Uterus (tissue), 4 donors: Measurements from ENCODE around the gene PPP1R26. TPM values are rescaled to one million over a fixed set of nuclear protein-coding genes. Genes with fewer than 3 reads are reported as not detected.
"Not testable (repeated sequence)": the region's sequence is repeated elsewhere in the genome, so short reads cannot be mapped to it uniquely, and the experiment has no call there.

Source experiments
- DNase-seq, 2 donors: peaks; one replicate each; pipeline ENCODE4 v3.0.0-alpha.2; 2019 to 2020
- H3K27ac ChIP-seq, 2 donors: fragments of 200-600 bp; sonication (generic); 1 replicate in 1 of 2; 2 replicates in 1 of 2; pipeline ENCODE4 v1.5.1; 2016 to 2018
- H3K27me3 ChIP-seq, 2 donors: fragments of 200-600 bp; sonication (generic); one replicate each; pipeline ENCODE4 v1.5.1; 2018 to 2019; ENCODE audit warnings: control low read depth in 1 of 2
- H3K36me3 ChIP-seq, 2 donors: fragments of 200-600 bp; sonication (generic); one replicate each; pipeline ENCODE4 v1.5.1; 2019; ENCODE audit warnings: control low read depth in 1 of 2
- H3K4me1 ChIP-seq, 2 donors: fragments of 200-600 bp; sonication (generic); one replicate each; pipeline ENCODE4 v1.5.1; 2018 to 2019; ENCODE audit warnings: control low read depth in 1 of 2
- H3K4me3 ChIP-seq, 2 donors: fragments of 200-600 bp; sonication (generic); 1 replicate in 1 of 2; 2 replicates in 1 of 2; pipeline ENCODE4 v1.5.1; 2018 to 2019; ENCODE audit warnings: mild to moderate bottlenecking in 1 of 2
- H3K9me3 ChIP-seq, 2 donors: fragments of 200-600 bp; sonication (generic); one replicate each; pipeline ENCODE4 v1.5.1; 2019; ENCODE audit warnings: control low read depth in 1 of 2
- CTCF ChIP-seq, 4 experiments: fragments of 200-600 bp in 2 of 4; fragments of 450-650 bp in 2 of 4; sonication (generic) in 2 of 4; IDR thresholded peaks; one replicate each; pipeline ENCODE4 v1.5.1; 2016 to 2019; ENCODE audit warnings: antibody characterized with exemption in 4 of 4, mild to moderate bottlenecking in 2 of 4, moderate library complexity in 1 of 4
- POLR2A ChIP-seq, 2 donors: fragments of 450-650 bp; IDR thresholded peaks; one replicate each; pipeline ENCODE4 v1.6.1; 2016; ENCODE audit warnings: antibody characterized with exemption in 2 of 2, mild to moderate bottlenecking in 1 of 2, moderate library complexity in 1 of 2
- intact Hi-C: fragments of 100-400 bp; cut with DNase I; formaldehyde crosslinking; loops from one replicate; pipeline ENCODE4 v1.15.1; 2023; ENCODE audit warnings: low total_unique reads
- total RNA-seq, 4 donors: library from RNA; depleted of rRNA in 3 of 4; stranded (reverse); fragments of >200 nt in 3 of 4; gene quantifications; one replicate each; pipeline versions ENCODE4 v1.1.0 to v1.2.4, GENCODE V29; 2014 to 2023
- donor health status: DM: yes; HTN: yes; CAD: no.

PPP1R26 gene
- total RNA-seq, 4 donors from 2014 or later = 3.6 to 16.4 (median 10.6) TPM

DNA sequence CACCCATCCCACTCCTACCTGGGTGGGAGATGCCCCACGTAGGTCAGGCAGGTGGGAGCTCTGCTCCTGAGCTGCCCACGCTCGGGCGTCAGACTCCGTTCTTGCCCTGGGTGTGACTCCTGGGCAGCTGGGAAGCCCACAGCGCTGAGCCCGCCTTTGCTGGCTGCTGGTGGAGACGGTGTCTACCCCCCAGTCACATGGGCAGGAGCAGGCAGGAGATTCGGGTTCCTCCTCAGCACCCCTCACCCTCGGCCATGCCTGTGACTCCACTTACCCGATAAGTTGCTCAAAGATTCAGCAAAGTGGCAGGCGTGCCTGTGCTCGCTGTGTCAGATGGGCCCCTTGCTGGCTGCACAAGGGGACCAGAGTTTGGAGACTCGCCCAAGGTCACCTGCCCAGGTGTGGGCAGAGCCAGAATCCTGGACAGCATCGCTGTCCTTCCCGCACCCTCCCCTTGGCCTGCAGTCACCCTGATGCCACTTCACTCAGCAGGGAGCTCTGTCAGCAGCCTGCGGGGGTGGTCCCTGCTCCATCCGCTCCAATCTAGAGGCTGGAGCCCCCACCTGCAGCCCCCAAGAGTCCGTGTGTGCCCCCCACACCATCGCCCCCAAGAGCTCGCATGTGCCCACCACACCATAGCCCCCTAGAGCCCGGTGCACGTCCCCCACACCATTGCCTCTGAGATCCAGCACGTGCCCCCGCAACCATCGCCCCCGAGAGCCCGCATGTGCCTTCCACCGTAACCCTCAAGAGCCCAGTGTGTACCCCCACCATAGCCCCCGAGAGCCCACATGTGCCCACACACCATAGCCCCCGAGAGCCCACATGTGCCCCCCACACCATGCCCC is 45.9 kb downstream of the PPP1R26 start:
- Histone ChIP-seq H3K36me3 (no peaks in the 10 kb centered on the region), H3K27me3 (no peaks in the 10 kb centered on the region), H3K9me3 (no peaks in the 10 kb centered on the region), H3K4me3 (no peak overlapping the region), H3K27ac (no peak overlapping the region), H3K4me1 (no peaks in the 10 kb centered on the region)
- no peak for DNase-seq
- TF ChIP-seq CTCF (IDR thresholded peaks at IDR 0.05) (no peak), POLR2A (IDR thresholded peaks at IDR 0.05) (no peak)
- intact Hi-C loops = no loop called here

DNA sequence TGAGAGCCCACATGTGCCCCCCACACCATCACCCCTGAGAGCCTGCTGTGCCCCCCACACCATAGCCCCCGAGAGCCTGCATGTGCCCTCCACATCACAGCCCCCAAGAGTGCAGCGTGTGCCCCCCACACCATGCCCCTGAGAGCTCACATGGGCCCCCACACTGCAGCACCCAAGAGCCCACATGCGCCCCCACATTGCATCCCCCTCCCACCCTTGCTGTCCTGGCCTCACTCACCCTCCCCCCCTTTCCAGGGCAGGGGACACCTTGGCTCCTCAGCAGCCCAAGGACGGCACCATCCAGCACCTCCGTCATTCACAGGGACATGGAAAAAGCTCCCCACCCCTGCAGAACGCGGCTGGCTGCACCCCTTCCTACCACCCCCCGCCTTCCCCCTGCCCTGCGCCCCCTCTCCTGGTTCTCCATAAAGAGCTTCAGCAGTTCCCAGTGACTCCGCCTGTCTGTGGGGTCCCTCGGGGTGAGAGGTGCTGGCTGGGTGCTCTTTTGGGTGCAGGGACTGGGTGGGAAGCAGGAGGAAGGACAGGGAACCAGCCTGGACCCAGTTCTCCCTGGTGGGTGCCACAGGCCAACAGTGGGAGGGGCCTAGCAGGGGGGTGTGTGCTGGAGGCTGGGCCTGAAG is 46.6 kb downstream of the PPP1R26 start:
- TF ChIP-seq CTCF (IDR thresholded peaks at IDR 0.05) (no peak), POLR2A (IDR thresholded peaks at IDR 0.05) (no peak)
- DNase-seq = no peak
- H3K36me3 ChIP-seq = no peaks in the 10 kb centered on the region
- H3K4me3 ChIP-seq = no peak overlapping the region
- no peaks in the 10 kb centered on the region for H3K27me3 ChIP-seq
- no peaks in the 10 kb centered on the region for H3K9me3 ChIP-seq
- H3K27ac ChIP-seq = no peak overlapping the region
- intact Hi-C loops = no loop called here
- H3K4me1 ChIP-seq = no peaks in the 10 kb centered on the region

GRCh38 chr9:135526730-135527571 is 47.4 kb downstream of the PPP1R26 start:
- no peak overlapping the region for H3K27ac ChIP-seq
- intact Hi-C loops = no loop called here
- no peaks in the 10 kb centered on the region for H3K4me1 ChIP-seq
- no peaks in the 10 kb centered on the region for H3K27me3 ChIP-seq
- no peaks in the 10 kb centered on the region for H3K9me3 ChIP-seq
- H3K36me3 ChIP-seq = no peaks in the 10 kb centered on the region
- DNase-seq = no peak
- H3K4me3 ChIP-seq = no peak overlapping the region
- TF ChIP-seq POLR2A (IDR thresholded peaks at IDR 0.05) (no peak), CTCF (IDR thresholded peaks at IDR 0.05) (no peak)

- DNase-seq, H3K27ac ChIP-seq, H3K9me3 ChIP-seq, intact Hi-C loops, H3K4me1 ChIP-seq, H3K27me3 ChIP-seq, H3K4me3 ChIP-seq, H3K36me3 ChIP-seq: not testable (repeated sequence)
Observed at GRCh38 chr9:135528842-135529435, 49.4 kb downstream of the PPP1R26 start.

DNA sequence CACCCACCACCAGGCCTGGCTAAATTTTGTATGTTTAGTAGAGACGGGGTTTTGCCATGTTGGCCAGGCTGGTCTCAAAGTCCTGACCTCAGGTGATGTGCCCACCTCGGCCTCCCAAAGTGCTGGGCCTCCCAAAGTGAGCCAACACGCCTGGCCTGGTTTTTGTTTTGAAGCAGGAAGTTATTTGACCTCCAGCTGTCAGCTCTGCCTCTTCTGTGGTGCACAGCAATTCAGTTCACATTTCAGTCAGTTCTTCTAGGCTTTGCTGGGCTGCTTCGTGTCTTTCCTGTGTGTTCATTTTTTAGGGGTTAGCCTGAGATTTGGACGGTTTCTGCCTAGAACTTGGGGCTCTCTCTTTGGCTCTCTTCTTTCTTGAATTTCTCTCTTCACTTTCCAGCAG is 50.6 kb downstream of the PPP1R26 start:
- intact Hi-C loops = no loop called here
- TF ChIP-seq CTCF (IDR thresholded peaks at IDR 0.05) = no peak
- no peak for TF ChIP-seq POLR2A (IDR thresholded peaks at IDR 0.05)
- no peak for DNase-seq

More for the DNA sequence above, 50.6 kb downstream of the PPP1R26 start:
- Histone ChIP-seq H3K4me1 (no peaks in the 10 kb centered on the region), H3K9me3 (no peaks in the 10 kb centered on the region), H3K27me3 (no peaks in the 10 kb centered on the region), H3K4me3 (no peak overlapping the region), H3K27ac (no peak overlapping the region), H3K36me3 (no peaks in the 10 kb centered on the region)
